Measurements from ENCODE around the gene ZHX3.
A peak's percentile ranks its signal among the peaks of the same experiment; 100 is the strongest.
"Not testable (repeated sequence)": the region's sequence is repeated elsewhere in the genome, so short reads cannot be mapped to it uniquely, and the experiment has no call there.

The ZHX3 gene

GRCh38 chr20:41255655-41256054 lies 61.9 kb downstream of the ZHX3 start:
- DNase-seq, result no peak

- DNase-seq, result no peak
Observed at GRCh38 chr20:41249411-41250281, 67.9 kb downstream of the ZHX3 start.

GRCh38 chr20:41248368-41249024 lies 69.0 kb downstream of the ZHX3 start:
- no peak for DNase-seq

- DNase-seq, result no peak
Observed at GRCh38 chr20:41247523-41248367, 69.8 kb downstream of the ZHX3 start.

GRCh38 chr20:41245086-41245707 lies 72.3 kb downstream of the ZHX3 start:
- DNase-seq, result peak; percentile 40

- no peak for DNase-seq
Observed at GRCh38 chr20:41242807-41243206, 74.7 kb downstream of the ZHX3 start.

GRCh38 chr20:41242352-41242751 lies 75.2 kb downstream of the ZHX3 start:
- DNase-seq, result no peak

- not testable (repeated sequence) for DNase-seq
Observed at GRCh38 chr20:41237233-41237632, 80.3 kb downstream of the ZHX3 start.

GRCh38 chr20:41236818-41237217 lies 80.7 kb downstream of the ZHX3 start:
- not testable (repeated sequence) for DNase-seq

- DNase-seq, result no peak
Observed at GRCh38 chr20:41234546-41234945, 83.0 kb downstream of the ZHX3 start.

GRCh38 chr20:41234041-41234440 lies 83.5 kb downstream of the ZHX3 start:
- no peak for DNase-seq

- DNase-seq, result no peak
Observed at GRCh38 chr20:41232973-41233926, 84.3 kb downstream of the ZHX3 start.

- DNase-seq, result no peak
Observed at GRCh38 chr20:41231136-41231535, 86.4 kb downstream of the ZHX3 start.

GRCh38 chr20:41230136-41230535 lies 87.4 kb downstream of the ZHX3 start:
- no peak for DNase-seq

- no peak for DNase-seq
Observed at GRCh38 chr20:41229259-41229658, 88.3 kb downstream of the ZHX3 start.

GRCh38 chr20:41228858-41229257 lies 88.7 kb downstream of the ZHX3 start:
- no peak for DNase-seq

GRCh38 chr20:41226426-41226825 lies 91.1 kb downstream of the ZHX3 start:
- DNase-seq, result no peak

GRCh38 chr20:41225091-41225490 lies 92.4 kb downstream of the ZHX3 start:
- DNase-seq, result no peak

- DNase-seq, result no peak
Observed at GRCh38 chr20:41224281-41224680, 93.2 kb downstream of the ZHX3 start.

GRCh38 chr20:41223112-41223511 lies 94.4 kb downstream of the ZHX3 start:
- no peak for DNase-seq

- no peak for DNase-seq
Observed at GRCh38 chr20:41222703-41223102, 94.8 kb downstream of the ZHX3 start.

- no peak for DNase-seq
Observed at GRCh38 chr20:41222296-41222695, 95.2 kb downstream of the ZHX3 start.

Data from NCI-H1092 treated with DMSO at 0.1 percent for 48 hours (cell line).